ENCODE data around the gene CYB561D1. TPM values are rescaled to one million over a fixed set of nuclear protein-coding genes. Genes with fewer than 3 reads are reported as not detected.

CYB561D1 gene
- total RNA-seq, 2 donors from 2014 or later: 6.2 to 6.9 TPM

GRCh38 chr1:109483672-109484518, 10.0 kb upstream of the CYB561D1 start, which contains the start of gene ATXN7L2:
TSS of gene ATXN7L2 (plus strand) at chr1:109483905. CDS start at chr1:109483954, 49 bp downstream.
- Histone ChIP-seq H3K9me3 (no peaks in the 10 kb centered on the region), H3K27ac (peak within 1 kb of the TSS; percentile 66 to 98 (median 88)), H3K27me3 (no peaks in the 10 kb centered on the region), H3K4me3 (peak within 1 kb of the TSS; percentile 20 to 92), H3K4me1 (peaks cover 15% of the 10 kb centered on the region), H3K36me3 (replicated peaks in 1 of 2; ENCODE audit: insufficient read depth in 1 of 2, low read depth in 2 of 2) (no peaks in the 10 kb centered on the region)
- TF ChIP-seq POLR2A (IDR thresholded peaks at IDR 0.05) (peak; percentile 80 to 83 (median 82)), CTCF (IDR thresholded peaks at IDR 0.05) (peak in 1 of 7 experiments; percentile 19)
- intact Hi-C loops (cut with DNase I): no loop called here
- ATAC-seq (peak; percentile 98), DNase-seq (peak; percentile 92 to 96 (median 94))
- WGBS, 2 donors: 0 to 1% methylated on average over 27 to 65 of the region's 73 CpGs

- intact Hi-C loops (cut with DNase I): no loop called here
- WGBS, 2 donors: 26 to 32% methylated on average over 15 of the region's 15 CpGs
- TF ChIP-seq POLR2A (IDR thresholded peaks at IDR 0.05) (no peak), CTCF (IDR thresholded peaks at IDR 0.05) (no peak)
- Histone ChIP-seq H3K27ac (peak overlapping the region in 1 of 4 donors; percentile 85), H3K4me3 (peak overlapping the region; percentile 19 to 92), H3K36me3 (replicated peaks in 1 of 2; ENCODE audit: insufficient read depth in 1 of 2, low read depth in 2 of 2) (no peaks in the 10 kb centered on the region), H3K27me3 (no peaks in the 10 kb centered on the region), H3K9me3 (no peaks in the 10 kb centered on the region), H3K4me1 (peaks cover 15% of the 10 kb centered on the region)
- DNase-seq (no peak), ATAC-seq (no peak)
These were observed 9.3 kb upstream of the CYB561D1 start for GRCh38 chr1:109484519-109484975.

- intact Hi-C loops (cut with DNase I): loop anchor here (5.0 kb wide), 1 partner anchor 42 kb away; no protein-coding TSS in a partner anchor
- Histone ChIP-seq H3K27ac (no peak overlapping the region), H3K4me3 (no peak overlapping the region), H3K27me3 (no peaks in the 10 kb centered on the region), H3K4me1 (peaks cover 15% of the 10 kb centered on the region), H3K9me3 (no peaks in the 10 kb centered on the region), H3K36me3 (replicated peaks in 1 of 2; ENCODE audit: insufficient read depth in 1 of 2, low read depth in 2 of 2) (no peaks in the 10 kb centered on the region)
- DNase-seq (no peak), ATAC-seq (no peak)
- TF ChIP-seq POLR2A (IDR thresholded peaks at IDR 0.05): no peak
- no peak for TF ChIP-seq CTCF (IDR thresholded peaks at IDR 0.05)
- WGBS, 2 donors: 6 to 8% methylated on average over 3 of the region's 3 CpGs
These were observed 8.9 kb upstream of the CYB561D1 start for GRCh38 chr1:109485001-109485400.

- ATAC-seq (no peak), DNase-seq (no peak)
- Histone ChIP-seq H3K27me3 (no peaks in the 10 kb centered on the region), H3K9me3 (no peaks in the 10 kb centered on the region), H3K4me3 (no peak overlapping the region), H3K36me3 (replicated peaks in 1 of 2; ENCODE audit: insufficient read depth in 1 of 2, low read depth in 2 of 2) (no peaks in the 10 kb centered on the region), H3K4me1 (peaks cover 15% of the 10 kb centered on the region), H3K27ac (no peak overlapping the region)
- intact Hi-C loops (cut with DNase I): loop anchor here (5.0 kb wide), 1 partner anchor 40 kb away; no protein-coding TSS in a partner anchor
- 80% methylated on average over 5 of the region's 5 CpGs; no CpG with 5 or more reads in 1 of the 2 donors for WGBS, 2 donors
- TF ChIP-seq POLR2A (IDR thresholded peaks at IDR 0.05) (no peak), CTCF (IDR thresholded peaks at IDR 0.05) (no peak)
These were observed 6.6 kb upstream of the CYB561D1 start for GRCh38 chr1:109487261-109487660.

All from body of pancreas (tissue), 4 donors.